ENCODE measurements around the gene OR10G8.
A peak's percentile ranks its signal among the peaks of the same experiment; 100 is the strongest.
"Not testable (repeated sequence)": the region's sequence is repeated elsewhere in the genome, so short reads cannot be mapped to it uniquely, and the experiment has no call there.

OR10G8 gene

GRCh38 chr11:124026498-124026897 lies at the start of gene OR10G8:
TSS of gene OR10G8 (plus strand) at chr11:124026798. CDS start at chr11:124029623, 2,825 bp downstream.
- Mint-ChIP-seq H3K27me3 (no peaks in the 10 kb centered on the region), H3K9me3 (no peaks in the 10 kb centered on the region), H3K36me3 (ENCODE audit: low read depth) (no peaks in the 10 kb centered on the region), H3K4me3 (no peak within 1 kb of the TSS), H3K27ac (no peak within 1 kb of the TSS), H3K4me1 (no peaks in the 10 kb centered on the region)
- DNase-seq (no peak), ATAC-seq (no peak)

GRCh38 chr11:123977731-123978347 lies 48.8 kb upstream of the OR10G8 start, which contains the start of gene OR10S1:
TSS of gene OR10S1 (minus strand) at chr11:123977781. CDS start at chr11:123977664, 117 bp downstream.
- Mint-ChIP-seq H3K27me3 (no peaks in the 10 kb centered on the region), H3K36me3 (ENCODE audit: low read depth) (no peaks in the 10 kb centered on the region), H3K4me1 (no peaks in the 10 kb centered on the region), H3K27ac (no peak within 1 kb of the TSS), H3K4me3 (no peak within 1 kb of the TSS), H3K9me3 (no peaks in the 10 kb centered on the region)
- ATAC-seq (no peak), DNase-seq (no peak)

- ATAC-seq (no peak), DNase-seq (no peak)
- no peak overlapping the region for H3K27ac Mint-ChIP-seq
- no peaks in the 10 kb centered on the region for H3K36me3 Mint-ChIP-seq (ENCODE audit: low read depth)
- H3K4me3 Mint-ChIP-seq: no peak overlapping the region
- no peaks in the 10 kb centered on the region for H3K27me3 Mint-ChIP-seq
- H3K4me1 Mint-ChIP-seq: no peaks in the 10 kb centered on the region
- H3K9me3 Mint-ChIP-seq: no peaks in the 10 kb centered on the region
Observed at GRCh38 chr11:123979311-123979710, 47.3 kb upstream of the OR10G8 start.

- Mint-ChIP-seq H3K4me1 (no peaks in the 10 kb centered on the region), H3K9me3 (no peaks in the 10 kb centered on the region), H3K36me3 (ENCODE audit: low read depth) (no peaks in the 10 kb centered on the region), H3K27ac (no peak within 1 kb of the TSS), H3K27me3 (peaks cover 2% of the 10 kb centered on the region), H3K4me3 (no peak within 1 kb of the TSS)
- ATAC-seq (no peak), DNase-seq (no peak)
Observed at GRCh38 chr11:123995119-123995518, 31.5 kb upstream of the OR10G8 start, which contains the start of gene OR10G6. TSS of gene OR10G6 (minus strand) at chr11:123995161. CDS start at chr11:123995161, 0 bp downstream.

- H3K27me3 Mint-ChIP-seq: peaks cover 5% of the 10 kb centered on the region
Observed at GRCh38 chr11:124012697-124013096, 13.9 kb upstream of the OR10G8 start, which contains the start of gene OR10G4. TSS of gene OR10G4 (plus strand) at chr11:124012997. CDS start at chr11:124015575, 2,578 bp downstream.

GRCh38 chr11:124015837-124016236 lies 10.8 kb upstream of the OR10G8 start:
- not testable (repeated sequence) for H3K4me1 Mint-ChIP-seq; H3K9me3 Mint-ChIP-seq; H3K36me3 Mint-ChIP-seq (ENCODE audit: low read depth); H3K27ac Mint-ChIP-seq; ATAC-seq; H3K4me3 Mint-ChIP-seq; H3K27me3 Mint-ChIP-seq; DNase-seq

More at GRCh38 chr11:124012697-124013096, 13.9 kb upstream of the OR10G8 start, which contains the start of gene OR10G4:
- Mint-ChIP-seq H3K9me3 (no peaks in the 10 kb centered on the region), H3K36me3 (ENCODE audit: low read depth) (no peaks in the 10 kb centered on the region), H3K4me3 (no peak within 1 kb of the TSS), H3K4me1 (no peaks in the 10 kb centered on the region), H3K27ac (no peak within 1 kb of the TSS)
- ATAC-seq (no peak), DNase-seq (no peak)

- DNase-seq (no peak), ATAC-seq (no peak)
- no peak overlapping the region for H3K4me3 Mint-ChIP-seq
- H3K27ac Mint-ChIP-seq: no peak overlapping the region
- peaks cover 18% of the 10 kb centered on the region for H3K27me3 Mint-ChIP-seq
- H3K9me3 Mint-ChIP-seq: no peaks in the 10 kb centered on the region
- H3K4me1 Mint-ChIP-seq: no peaks in the 10 kb centered on the region
- no peaks in the 10 kb centered on the region for H3K36me3 Mint-ChIP-seq (ENCODE audit: low read depth)
Observed at GRCh38 chr11:124036666-124037065, 10.1 kb downstream of the OR10G8 start.

GRCh38 chr11:124039557-124039956 lies 13.0 kb downstream of the OR10G8 start:
- Mint-ChIP-seq H3K4me1 (no peaks in the 10 kb centered on the region), H3K9me3 (no peaks in the 10 kb centered on the region)

GRCh38 chr11:124041254-124041653 lies 14.7 kb downstream of the OR10G8 start, which contains the start of gene OR10G7:
TSS of gene OR10G7 (minus strand) at chr11:124041325. CDS start at chr11:124039001, 2,324 bp downstream.
- no peak for DNase-seq
- H3K4me3 Mint-ChIP-seq: no peak within 1 kb of the TSS
- H3K36me3 Mint-ChIP-seq (ENCODE audit: low read depth): no peaks in the 10 kb centered on the region
- H3K27ac Mint-ChIP-seq: no peak within 1 kb of the TSS
- no peaks in the 10 kb centered on the region for H3K9me3 Mint-ChIP-seq
- no peak for ATAC-seq
- peaks cover 13% of the 10 kb centered on the region for H3K27me3 Mint-ChIP-seq
- no peaks in the 10 kb centered on the region for H3K4me1 Mint-ChIP-seq

More at GRCh38 chr11:124039557-124039956, 13.0 kb downstream of the OR10G8 start:
- Mint-ChIP-seq H3K27me3 (peaks cover 20% of the 10 kb centered on the region), H3K27ac (no peak overlapping the region), H3K4me3 (no peak overlapping the region), H3K36me3 (ENCODE audit: low read depth) (no peaks in the 10 kb centered on the region)
- ATAC-seq: no peak
- no peak for DNase-seq

- ATAC-seq (no peak), DNase-seq (no peak)
- Mint-ChIP-seq H3K36me3 (ENCODE audit: low read depth) (no peaks in the 10 kb centered on the region), H3K9me3 (no peaks in the 10 kb centered on the region), H3K27ac (no peak overlapping the region), H3K27me3 (peaks cover 9% of the 10 kb centered on the region), H3K4me1 (no peaks in the 10 kb centered on the region), H3K4me3 (no peak overlapping the region)
Observed at GRCh38 chr11:124043420-124043819, 16.8 kb downstream of the OR10G8 start.

- Mint-ChIP-seq H3K27ac (no peak overlapping the region), H3K36me3 (ENCODE audit: low read depth) (no peaks in the 10 kb centered on the region), H3K4me1 (no peaks in the 10 kb centered on the region), H3K9me3 (no peaks in the 10 kb centered on the region), H3K4me3 (no peak overlapping the region), H3K27me3 (peaks cover 4% of the 10 kb centered on the region)
- ATAC-seq: no peak
- no peak for DNase-seq
Observed at GRCh38 chr11:124050748-124051147, 24.1 kb downstream of the OR10G8 start.

- ATAC-seq: no peak
- no peaks in the 10 kb centered on the region for H3K9me3 Mint-ChIP-seq
Observed at GRCh38 chr11:124052966-124053365, 26.4 kb downstream of the OR10G8 start.

GRCh38 chr11:124068601-124069110 lies 42.1 kb downstream of the OR10G8 start:
- no peak for ATAC-seq

More at GRCh38 chr11:124052966-124053365, 26.4 kb downstream of the OR10G8 start:
- Mint-ChIP-seq H3K36me3 (ENCODE audit: low read depth) (no peaks in the 10 kb centered on the region), H3K27me3 (peaks cover 2% of the 10 kb centered on the region), H3K4me3 (no peak overlapping the region), H3K4me1 (no peaks in the 10 kb centered on the region), H3K27ac (no peak overlapping the region)
- DNase-seq: no peak

GRCh38 chr11:124069429-124070401 lies 43.1 kb downstream of the OR10G8 start:
- Mint-ChIP-seq H3K27ac (no peak overlapping the region), H3K4me1 (peaks cover 28% of the 10 kb centered on the region), H3K9me3 (no peaks in the 10 kb centered on the region), H3K36me3 (ENCODE audit: low read depth) (no peaks in the 10 kb centered on the region), H3K4me3 (peak overlapping the region; percentile 45), H3K27me3 (peaks cover 49% of the 10 kb centered on the region)
- peak; percentile 55 for DNase-seq
- ATAC-seq: peak; percentile 87

More at GRCh38 chr11:124068601-124069110, 42.1 kb downstream of the OR10G8 start:
- H3K27me3 Mint-ChIP-seq: peaks cover 50% of the 10 kb centered on the region
- peaks cover 28% of the 10 kb centered on the region for H3K4me1 Mint-ChIP-seq
- peaks cover under 1% of the 10 kb centered on the region for H3K9me3 Mint-ChIP-seq
- peak overlapping the region; percentile 13 for H3K27ac Mint-ChIP-seq
- DNase-seq: no peak
- H3K36me3 Mint-ChIP-seq (ENCODE audit: low read depth): no peaks in the 10 kb centered on the region
- H3K4me3 Mint-ChIP-seq: no peak overlapping the region

Measured in activated naive CD8-positive, alpha-beta T cell treated with anti-CD3 and anti-CD28 coated beads, Interleukin-2, amount 50 U/mL, for 24 hours (primary cell).